Measurements from ENCODE around the gene SSMEM1. TPM values are rescaled to one million over a fixed set of nuclear protein-coding genes. Genes with fewer than 3 reads are reported as not detected.
"Not testable (repeated sequence)": the region's sequence is repeated elsewhere in the genome, so short reads cannot be mapped to it uniquely, and the experiment has no call there.

The SSMEM1 gene
- total RNA-seq, 2 donors from 2014 or later = 2.0 TPM; not detected in 1

DNA sequence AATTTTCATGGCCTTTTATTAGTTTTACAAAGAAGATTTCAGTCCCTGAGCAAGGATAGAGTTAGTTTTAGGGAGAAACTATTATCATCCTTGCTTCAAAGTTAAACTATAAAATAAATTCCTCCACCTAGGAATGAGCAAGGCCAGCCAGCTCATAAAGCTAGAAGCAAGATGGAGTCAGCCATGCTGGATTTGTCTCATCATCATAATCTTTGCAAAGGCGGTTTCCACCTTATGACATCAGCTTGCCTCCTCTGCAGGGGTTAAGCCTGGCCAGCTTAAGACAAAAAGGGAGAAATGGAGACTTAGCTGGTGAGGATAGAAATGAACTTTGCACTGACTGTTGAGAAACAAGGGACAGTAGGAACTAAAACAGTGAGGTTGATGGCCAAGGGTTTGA lies 18.7 kb downstream of the SSMEM1 start:
- Histone ChIP-seq H3K4me3 (no peak overlapping the region), H3K9me3 (no peaks in the 10 kb centered on the region), H3K36me3 (no peaks in the 10 kb centered on the region), H3K4me1 (replicated peaks) (no peaks in the 10 kb centered on the region), H3K27me3 (replicated peaks; ENCODE audit: insufficient read depth) (no peaks in the 10 kb centered on the region), H3K27ac (no peak overlapping the region)
- TF ChIP-seq POLR2AphosphoS5 (IDR thresholded peaks at IDR 0.05) = no peak
- no peak for DNase-seq (ENCODE audit: low spot score)
- intact Hi-C loops (cut with DNase I) = no loop called here
- WGBS = 92% methylated on average over 1 of the region's 1 CpG

- H3K4me3 ChIP-seq = no peak overlapping the region
- no peaks in the 10 kb centered on the region for H3K27me3 ChIP-seq (replicated peaks; ENCODE audit: insufficient read depth)
- intact Hi-C loops (cut with DNase I) = no loop called here
- no peaks in the 10 kb centered on the region for H3K4me1 ChIP-seq (replicated peaks)
- DNase-seq (ENCODE audit: low spot score) = no peak
- TF ChIP-seq POLR2A (IDR thresholded peaks at IDR 0.05) = no peak
- TF ChIP-seq POLR2AphosphoS5 (IDR thresholded peaks at IDR 0.05) = no peak
- TF ChIP-seq, protein P1, sequence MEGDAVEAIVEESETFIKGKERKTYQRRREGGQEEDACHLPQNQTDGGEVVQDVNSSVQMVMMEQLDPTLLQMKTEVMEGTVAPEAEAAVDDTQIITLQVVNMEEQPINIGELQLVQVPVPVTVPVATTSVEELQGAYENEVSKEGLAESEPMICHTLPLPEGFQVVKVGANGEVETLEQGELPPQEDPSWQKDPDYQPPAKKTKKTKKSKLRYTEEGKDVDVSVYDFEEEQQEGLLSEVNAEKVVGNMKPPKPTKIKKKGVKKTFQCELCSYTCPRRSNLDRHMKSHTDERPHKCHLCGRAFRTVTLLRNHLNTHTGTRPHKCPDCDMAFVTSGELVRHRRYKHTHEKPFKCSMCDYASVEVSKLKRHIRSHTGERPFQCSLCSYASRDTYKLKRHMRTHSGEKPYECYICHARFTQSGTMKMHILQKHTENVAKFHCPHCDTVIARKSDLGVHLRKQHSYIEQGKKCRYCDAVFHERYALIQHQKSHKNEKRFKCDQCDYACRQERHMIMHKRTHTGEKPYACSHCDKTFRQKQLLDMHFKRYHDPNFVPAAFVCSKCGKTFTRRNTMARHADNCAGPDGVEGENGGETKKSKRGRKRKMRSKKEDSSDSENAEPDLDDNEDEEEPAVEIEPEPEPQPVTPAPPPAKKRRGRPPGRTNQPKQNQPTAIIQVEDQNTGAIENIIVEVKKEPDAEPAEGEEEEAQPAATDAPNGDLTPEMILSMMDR (IDR thresholded peaks at IDR 0.05) = no peak
- no peak overlapping the region for H3K27ac ChIP-seq
- H3K9me3 ChIP-seq = no peaks in the 10 kb centered on the region
- 25% methylated on average over 1 of the region's 1 CpG for WGBS
- H3K36me3 ChIP-seq = no peaks in the 10 kb centered on the region
Observed at GRCh38 chr7:130227883-130228575, 20.4 kb downstream of the SSMEM1 start.

DNA sequence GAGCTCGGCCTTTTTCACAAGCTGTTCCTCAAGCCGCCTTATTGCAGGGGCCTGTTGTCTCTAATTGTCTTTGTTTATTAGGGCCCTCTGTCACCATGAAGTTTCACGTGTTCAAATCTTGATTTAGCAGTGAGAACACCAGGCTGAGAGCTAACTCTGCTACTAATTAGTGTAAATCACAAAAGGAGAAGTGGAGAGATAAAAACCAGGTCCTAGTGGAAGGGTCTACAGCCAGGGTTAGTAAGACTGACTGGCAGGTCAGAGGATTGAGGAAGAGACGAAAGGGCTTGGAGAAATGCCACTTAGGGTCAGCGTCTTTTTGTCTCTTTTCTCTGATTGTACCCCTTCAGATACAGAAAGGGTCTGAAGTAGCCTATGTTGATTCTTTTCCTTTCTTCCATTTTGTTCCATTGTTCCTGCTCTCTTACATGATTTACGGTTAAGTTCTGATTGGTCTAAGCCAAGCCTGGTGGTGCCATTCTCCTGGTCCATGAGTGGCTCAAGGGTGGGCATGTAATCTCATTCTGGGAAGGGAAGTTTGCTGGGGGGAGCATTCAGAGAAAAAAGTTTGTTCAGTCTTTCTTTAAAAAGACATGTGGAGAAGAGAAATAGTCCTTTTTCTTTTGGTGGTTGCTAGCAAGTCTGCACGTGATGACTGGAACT lies 21.3 kb downstream of the SSMEM1 start:
- WGBS = 55% methylated on average over 7 of the region's 7 CpGs
- Histone ChIP-seq H3K9me3 (no peaks in the 10 kb centered on the region), H3K27ac (no peak overlapping the region), H3K27me3 (replicated peaks; ENCODE audit: insufficient read depth) (no peaks in the 10 kb centered on the region), H3K4me3 (no peak overlapping the region), H3K36me3 (no peaks in the 10 kb centered on the region), H3K4me1 (replicated peaks) (no peaks in the 10 kb centered on the region)
- TF ChIP-seq, protein P1 (IDR thresholded peaks at IDR 0.05) = no peak
- TF ChIP-seq POLR2A (IDR thresholded peaks at IDR 0.05) (no peak), POLR2AphosphoS5 (IDR thresholded peaks at IDR 0.05) (no peak)
- no peak for DNase-seq (ENCODE audit: low spot score)
- intact Hi-C loops (cut with DNase I) = no loop called here

- H3K4me1 ChIP-seq (replicated peaks); H3K36me3 ChIP-seq; H3K27me3 ChIP-seq (replicated peaks; ENCODE audit: insufficient read depth); H3K27ac ChIP-seq; DNase-seq (ENCODE audit: low spot score); H3K4me3 ChIP-seq; H3K9me3 ChIP-seq; intact Hi-C loops (cut with DNase I): not testable (repeated sequence)
- 90% methylated on average over 26 of the region's 28 CpGs for WGBS
Observed at GRCh38 chr7:130229981-130230380, 22.3 kb downstream of the SSMEM1 start.

DNA sequence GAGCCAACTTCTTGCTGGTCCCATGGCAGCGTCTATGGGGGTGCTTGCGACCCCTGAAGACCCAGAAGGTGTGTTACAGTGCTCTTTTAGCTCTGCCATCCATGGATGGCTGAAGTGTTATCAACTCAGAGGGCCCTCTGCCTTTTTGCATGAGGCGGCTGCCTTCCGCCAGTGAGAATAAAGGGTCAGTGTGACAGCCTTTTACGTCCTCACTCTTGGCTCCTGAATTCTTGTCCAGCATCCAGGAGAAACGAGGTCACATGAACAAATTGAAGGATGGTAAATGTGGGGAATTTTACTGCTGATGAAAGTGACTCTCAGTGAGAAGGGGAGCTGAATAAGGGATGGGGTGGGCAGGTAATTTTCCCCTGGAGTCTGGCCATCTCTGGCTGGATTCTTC lies 24.1 kb downstream of the SSMEM1 start:
- intact Hi-C loops (cut with DNase I) = no loop called here
- no peak for TF ChIP-seq POLR2A (IDR thresholded peaks at IDR 0.05)
- TF ChIP-seq, protein P1 (IDR thresholded peaks at IDR 0.05) = no peak
- no peak for TF ChIP-seq POLR2AphosphoS5 (IDR thresholded peaks at IDR 0.05)
- no peak for DNase-seq (ENCODE audit: low spot score)
- Histone ChIP-seq H3K4me1 (replicated peaks) (no peaks in the 10 kb centered on the region), H3K27ac (no peak overlapping the region), H3K4me3 (no peak overlapping the region), H3K27me3 (replicated peaks; ENCODE audit: insufficient read depth) (no peaks in the 10 kb centered on the region), H3K9me3 (no peaks in the 10 kb centered on the region), H3K36me3 (no peaks in the 10 kb centered on the region)
- WGBS = 75% methylated on average over 6 of the region's 6 CpGs

DNA sequence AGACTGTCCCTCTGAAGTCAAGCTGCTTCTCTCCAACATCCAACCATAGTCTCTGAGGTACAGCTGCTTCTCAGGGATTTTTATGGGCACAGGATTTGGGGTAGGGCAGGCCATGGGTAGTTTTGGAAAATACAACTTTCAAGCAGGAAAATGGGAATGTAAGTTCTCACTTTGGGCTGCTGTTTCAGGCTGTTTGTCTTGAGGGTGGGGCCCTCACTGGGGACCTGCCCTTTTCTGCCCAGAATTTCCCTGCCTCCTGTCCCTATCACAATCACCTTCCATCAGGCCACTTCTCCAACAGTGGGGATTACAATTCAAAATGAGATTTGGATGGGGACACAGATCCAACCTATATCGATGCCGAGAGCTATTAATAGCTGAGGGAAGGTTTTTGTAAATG lies 24.5 kb downstream of the SSMEM1 start:
- WGBS = 95% methylated on average over 2 of the region's 2 CpGs
- DNase-seq (ENCODE audit: low spot score) = no peak
- H3K27me3 ChIP-seq (replicated peaks; ENCODE audit: insufficient read depth) = no peaks in the 10 kb centered on the region
- no peaks in the 10 kb centered on the region for H3K4me1 ChIP-seq (replicated peaks)
- intact Hi-C loops (cut with DNase I) = no loop called here
- no peak overlapping the region for H3K27ac ChIP-seq
- H3K36me3 ChIP-seq = no peaks in the 10 kb centered on the region
- H3K4me3 ChIP-seq = no peak overlapping the region
- TF ChIP-seq POLR2AphosphoS5 (IDR thresholded peaks at IDR 0.05) = no peak
- TF ChIP-seq POLR2A (IDR thresholded peaks at IDR 0.05) = no peak
- TF ChIP-seq, protein P1 (IDR thresholded peaks at IDR 0.05) = no peak
- H3K9me3 ChIP-seq = no peaks in the 10 kb centered on the region

Measured in prostate gland (tissue), 2 donors.